ENCODE data around the gene NHLH1. TPM values are rescaled to one million over a fixed set of nuclear protein-coding genes. Genes with fewer than 3 reads are reported as not detected.

Gene NHLH1
- total and polyA plus RNA-seq, 2 donors (not counting 1 experiment from before 2014, with no cell fraction given): 0.27 to 0.39 TPM

DNA sequence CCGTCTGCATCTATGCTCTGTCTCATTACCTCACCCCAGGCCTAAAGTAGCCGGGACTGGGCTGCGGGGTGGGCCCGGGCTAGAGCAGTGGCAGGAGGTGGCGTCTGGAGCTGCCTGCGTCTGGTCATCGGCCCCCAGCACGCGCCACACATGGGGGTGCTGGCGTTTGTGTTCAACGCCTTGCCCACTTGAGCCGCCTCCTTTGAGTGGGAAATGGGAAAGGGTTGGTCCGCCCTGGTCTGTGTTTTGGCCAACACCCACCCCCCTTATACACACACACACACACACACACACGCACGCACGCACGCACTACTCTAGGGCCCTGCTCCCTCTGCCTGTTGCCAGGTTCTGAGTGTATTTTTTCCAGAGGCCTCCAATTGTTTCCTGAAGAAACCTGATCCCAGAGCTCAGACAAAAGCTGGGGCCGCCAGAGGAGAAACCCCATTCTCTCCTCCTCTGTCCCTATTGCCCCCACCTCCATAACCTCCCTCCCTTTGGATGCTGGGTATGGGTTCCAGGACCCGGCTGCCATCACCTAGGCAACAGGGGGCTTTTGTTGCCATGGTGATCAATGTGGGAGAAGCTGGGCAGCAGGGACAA is 43.6 kb downstream of the NHLH1 start:
- Histone ChIP-seq H3K4me2 (replicated peaks; ENCODE audit: low read depth, low read length, poor library complexity, severe bottlenecking) (no peak overlapping the region), H3K4me3 (ENCODE audit: control extremely low read depth in 1 of 5, extremely low read depth in 1 of 5, insufficient read depth in 1 of 5, low read depth in 2 of 5, low read length in 4 of 5) (no peak overlapping the region), H3K36me3 (replicated peaks in 1 of 2; ENCODE audit: control extremely low read depth in 1 of 2, control insufficient read depth in 1 of 2, extremely low read depth in 1 of 2, insufficient read depth in 2 of 2, low read length in 1 of 2) (no peaks in the 10 kb centered on the region), H3K27me3 (replicated peaks in 1 of 4; ENCODE audit: control extremely low read depth in 1 of 4, control insufficient read depth in 3 of 4, insufficient read depth in 4 of 4, low read length in 3 of 4) (no peaks in the 10 kb centered on the region), H3K9ac (ENCODE audit: low read length) (no peak overlapping the region), H2AFZ (ENCODE audit: insufficient read depth, low read depth, low read length, poor library complexity, severe bottlenecking) (no peak overlapping the region), H4K20me1 (ENCODE audit: control insufficient read depth, insufficient read depth, low read length, poor library complexity, severe bottlenecking) (no peaks in the 10 kb centered on the region), H3K4me1 (ENCODE audit: control insufficient read depth in 2 of 2, insufficient read depth in 2 of 2, low read length in 2 of 2) (no peaks in the 10 kb centered on the region), H3K27ac (ENCODE audit: low read length in 2 of 2) (no peak overlapping the region), H3K9me3 (ENCODE audit: control extremely low read depth in 1 of 3, control insufficient read depth in 2 of 3, insufficient read depth in 1 of 3, low read length in 2 of 3) (no peaks in the 10 kb centered on the region), H3K79me2 (ENCODE audit: control insufficient read depth, insufficient read depth, low read length) (no peaks in the 10 kb centered on the region)
- no peak for DNase-seq
- ChIA-PET CTCF (interaction anchor here (1.2 kb wide), 1 partner anchor 34 kb away, joined by 5 read pairs; no protein-coding TSS in a partner anchor), POLR2A (interaction anchor here (0.6 kb wide), 3 partner anchors 12 to 985 kb away, joined by 4 to 5 read pairs (median 5); no protein-coding TSS in a partner anchor)
- 95% methylated on average over 7 of the region's 19 CpGs for WGBS (ENCODE audit: insufficient coverage)
- H3K27ac Mint-ChIP-seq: no peak overlapping the region
- H3K4me1 Mint-ChIP-seq: no peaks in the 10 kb centered on the region
- H3K27me3 Mint-ChIP-seq: no peaks in the 10 kb centered on the region
- ATAC-seq (ENCODE audit: low read depth): no peak
- TF ChIP-seq, protein P1, sequence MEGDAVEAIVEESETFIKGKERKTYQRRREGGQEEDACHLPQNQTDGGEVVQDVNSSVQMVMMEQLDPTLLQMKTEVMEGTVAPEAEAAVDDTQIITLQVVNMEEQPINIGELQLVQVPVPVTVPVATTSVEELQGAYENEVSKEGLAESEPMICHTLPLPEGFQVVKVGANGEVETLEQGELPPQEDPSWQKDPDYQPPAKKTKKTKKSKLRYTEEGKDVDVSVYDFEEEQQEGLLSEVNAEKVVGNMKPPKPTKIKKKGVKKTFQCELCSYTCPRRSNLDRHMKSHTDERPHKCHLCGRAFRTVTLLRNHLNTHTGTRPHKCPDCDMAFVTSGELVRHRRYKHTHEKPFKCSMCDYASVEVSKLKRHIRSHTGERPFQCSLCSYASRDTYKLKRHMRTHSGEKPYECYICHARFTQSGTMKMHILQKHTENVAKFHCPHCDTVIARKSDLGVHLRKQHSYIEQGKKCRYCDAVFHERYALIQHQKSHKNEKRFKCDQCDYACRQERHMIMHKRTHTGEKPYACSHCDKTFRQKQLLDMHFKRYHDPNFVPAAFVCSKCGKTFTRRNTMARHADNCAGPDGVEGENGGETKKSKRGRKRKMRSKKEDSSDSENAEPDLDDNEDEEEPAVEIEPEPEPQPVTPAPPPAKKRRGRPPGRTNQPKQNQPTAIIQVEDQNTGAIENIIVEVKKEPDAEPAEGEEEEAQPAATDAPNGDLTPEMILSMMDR (IDR thresholded peaks at IDR 0.05): no peak
- no peak for TF ChIP-seq EZH2 (IDR thresholded peaks at IDR 0.05; ENCODE audit: borderline replicate concordance, insufficient read depth, low read depth, low read length, poor library complexity, severe bottlenecking)
- H3K9me3 Mint-ChIP-seq (ENCODE audit: insufficient read depth): no peaks in the 10 kb centered on the region
- no peak overlapping the region for H3K4me3 Mint-ChIP-seq
- intact Hi-C loops (cut with micrococcal nuclease): no loop called here

DNA sequence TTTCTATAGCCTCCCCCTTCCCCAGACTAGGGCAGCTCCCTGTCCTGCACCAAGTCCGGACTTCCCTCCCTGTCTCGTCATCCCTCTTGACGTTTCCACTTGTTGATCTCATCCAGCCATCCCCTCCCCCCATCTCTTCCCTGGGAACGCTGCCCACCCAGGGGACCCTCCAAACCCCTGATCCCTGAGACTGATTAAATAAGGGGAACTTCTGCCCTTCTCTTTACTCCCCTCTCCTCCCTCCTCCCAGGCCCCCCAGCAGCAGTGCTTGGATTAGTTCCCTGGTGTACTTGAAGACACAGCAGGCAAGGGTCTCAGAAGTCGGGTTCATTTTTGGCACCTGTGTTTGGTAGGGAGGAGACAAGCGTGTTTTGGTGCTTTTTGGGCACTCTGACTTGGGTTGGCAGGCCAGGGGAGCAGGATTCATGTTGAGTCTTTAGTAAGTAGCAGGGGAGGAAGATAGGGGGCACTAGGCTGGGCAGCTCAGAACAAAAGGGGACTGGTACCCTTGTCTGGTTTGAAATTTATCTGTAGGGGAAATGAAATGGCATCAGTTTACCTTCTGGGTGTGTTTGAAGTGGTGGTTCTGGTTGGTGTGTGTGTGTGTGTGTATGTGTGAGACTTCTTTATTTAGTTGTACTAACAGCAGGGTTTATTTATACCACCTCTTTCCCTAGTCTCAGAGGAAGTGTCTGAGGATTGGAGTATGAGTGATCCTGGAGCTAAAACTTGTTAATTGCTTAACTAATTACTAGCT is 44.6 kb downstream of the NHLH1 start:
- H3K27ac ChIP-seq (ENCODE audit: low read length in 2 of 2): no peak overlapping the region
- H3K27me3 Mint-ChIP-seq: no peaks in the 10 kb centered on the region
- no peaks in the 10 kb centered on the region for H3K4me1 Mint-ChIP-seq
- no peaks in the 10 kb centered on the region for H3K79me2 ChIP-seq (ENCODE audit: control insufficient read depth, insufficient read depth, low read length)
- intact Hi-C loops (cut with micrococcal nuclease): no loop called here
- TF ChIP-seq, protein P1 (IDR thresholded peaks at IDR 0.05): no peak
- no peak for TF ChIP-seq EZH2 (IDR thresholded peaks at IDR 0.05; ENCODE audit: borderline replicate concordance, insufficient read depth, low read depth, low read length, poor library complexity, severe bottlenecking)
- H3K9me3 Mint-ChIP-seq (ENCODE audit: insufficient read depth): no peaks in the 10 kb centered on the region
- no peaks in the 10 kb centered on the region for H3K27me3 ChIP-seq (replicated peaks in 1 of 4; ENCODE audit: control extremely low read depth in 1 of 4, control insufficient read depth in 3 of 4, insufficient read depth in 4 of 4, low read length in 3 of 4)
- H3K4me1 ChIP-seq (ENCODE audit: control insufficient read depth in 2 of 2, insufficient read depth in 2 of 2, low read length in 2 of 2): no peaks in the 10 kb centered on the region
- no peak overlapping the region for H3K9ac ChIP-seq (ENCODE audit: low read length)
- POLR2A ChIA-PET: interaction anchor here (0.6 kb wide), 2 partner anchors 578 to 984 kb away, joined by 4 to 5 read pairs; no protein-coding TSS in a partner anchor
- CTCF ChIA-PET: interaction anchor here (1.2 kb wide), 1 partner anchor 35 kb away, joined by 5 read pairs; no protein-coding TSS in a partner anchor
- DNase-seq: no peak
- H4K20me1 ChIP-seq (ENCODE audit: control insufficient read depth, insufficient read depth, low read length, poor library complexity, severe bottlenecking): no peaks in the 10 kb centered on the region
- ATAC-seq (ENCODE audit: low read depth): no peak
- H3K9me3 ChIP-seq (ENCODE audit: control extremely low read depth in 1 of 3, control insufficient read depth in 2 of 3, insufficient read depth in 1 of 3, low read length in 2 of 3): no peaks in the 10 kb centered on the region
- H3K36me3 ChIP-seq (replicated peaks in 1 of 2; ENCODE audit: control extremely low read depth in 1 of 2, control insufficient read depth in 1 of 2, extremely low read depth in 1 of 2, insufficient read depth in 2 of 2, low read length in 1 of 2): no peaks in the 10 kb centered on the region
- H3K4me2 ChIP-seq (replicated peaks; ENCODE audit: low read depth, low read length, poor library complexity, severe bottlenecking): no peak overlapping the region
- no peak overlapping the region for H2AFZ ChIP-seq (ENCODE audit: insufficient read depth, low read depth, low read length, poor library complexity, severe bottlenecking)
- H3K4me3 Mint-ChIP-seq: no peak overlapping the region
- H3K4me3 ChIP-seq (ENCODE audit: control extremely low read depth in 1 of 5, extremely low read depth in 1 of 5, insufficient read depth in 1 of 5, low read depth in 2 of 5, low read length in 4 of 5): no peak overlapping the region
- H3K27ac Mint-ChIP-seq: no peak overlapping the region
- WGBS (ENCODE audit: insufficient coverage): 77% methylated on average over 6 of the region's 6 CpGs

Data from B cell (primary cell).